PC-9 (cell line): ENCODE results near the gene RAB3B. TPM values are rescaled to one million over a fixed set of nuclear protein-coding genes. Genes with fewer than 3 reads are reported as not detected.
"Not testable (repeated sequence)": the region's sequence is repeated elsewhere in the genome, so short reads cannot be mapped to it uniquely, and the experiment has no call there.

Source experiments
- BruUV-seq: library from RNA; stranded (reverse); fragments of 400-500 nt; replicated peaks from 2 replicates; lab custom pipeline; 2021; lab: Mats Ljungman, UMichigan
- CTCF ChIA-PET: fragments of 300-600 bp; sonication (Branson Sonifier 250); formaldehyde crosslinking; loops from one replicate; lab custom pipeline; 2022; ENCODE audit warnings: antibody characterized with exemption; lab: Charles Lee
- POLR2A ChIA-PET: fragments of 300-600 bp; sonication (Branson Sonifier 250); formaldehyde crosslinking; loops from one replicate; lab custom pipeline; 2022; ENCODE audit warnings: antibody characterized with exemption; ENCODE audit not compliant: unreplicated experiment; lab: Charles Lee
- DNase-seq, 2 experiments: peaks; one replicate each; pipeline versions ENCODE4 v3.0.0 to v3.0.0-alpha.2; 2015 to 2022; ENCODE audit warnings: mixed read lengths in 1 of 2
- H2AFZ ChIP-seq: fragments of 200-600 bp; sonication (generic); 2 replicates; pipeline ENCODE4 v1.8.1; 2017; ENCODE audit warnings: antibody characterized with exemption
- H3F3A ChIP-seq: fragments of 200-600 bp; sonication (generic); 2 replicates; pipeline ENCODE4 v1.8.1; 2017; ENCODE audit warnings: antibody characterized with exemption, mild to moderate bottlenecking, low read depth; ENCODE audit not compliant: insufficient read depth
- H3K27ac ChIP-seq: fragments of 200-600 bp; sonication (generic); 2 replicates; pipeline ENCODE4 v1.6.1; 2016; ENCODE audit warnings: mixed run types
- H3K27me3 ChIP-seq: fragments of 200-600 bp; sonication (generic); 2 replicates; pipeline ENCODE4 v1.6.1; 2016; ENCODE audit warnings: low read depth, mixed run types; ENCODE audit not compliant: insufficient read depth
- H3K36me3 ChIP-seq: fragments of 200-600 bp; sonication (generic); 2 replicates; pipeline ENCODE4 v1.6.1; 2016; ENCODE audit warnings: low read depth, mixed run types
- H3K4me1 ChIP-seq: fragments of 200-600 bp; sonication (generic); replicated peaks from 2 replicates; pipeline ENCODE4 v1.6.1; 2016; ENCODE audit warnings: mixed run types; ENCODE audit not compliant: insufficient read depth
- H3K4me2 ChIP-seq: fragments of 200-600 bp; sonication (generic); 2 replicates; pipeline ENCODE4 v1.6.1; 2017; ENCODE audit warnings: mixed run types
- H3K4me3 ChIP-seq: fragments of 200-600 bp; sonication (generic); 2 replicates; pipeline ENCODE4 v1.6.1; 2016; ENCODE audit warnings: mixed run types
- H3K79me2 ChIP-seq: fragments of 200-600 bp; sonication (generic); 2 replicates; pipeline ENCODE4 v1.6.1; 2017; ENCODE audit warnings: low read depth, mixed run types
- H3K9me2 ChIP-seq: fragments of 200-600 bp; sonication (generic); 2 replicates; pipeline ENCODE4 v1.8.1; 2017; ENCODE audit warnings: mild to moderate bottlenecking; ENCODE audit not compliant: insufficient read depth
- H3K9me3 ChIP-seq: fragments of 200-600 bp; sonication (generic); 2 replicates; pipeline ENCODE4 v1.8.1; 2016; ENCODE audit warnings: low read depth; ENCODE audit not compliant: insufficient read depth
- H4K20me1 ChIP-seq: fragments of 200-600 bp; sonication (generic); 2 replicates; pipeline ENCODE4 v1.8.1; 2017; ENCODE audit not compliant: insufficient read depth
- CTCF ChIP-seq: fragments of 200-600 bp; sonication (generic); conservative IDR thresholded peaks from 2 replicates; pipeline ENCODE4 v1.6.1; 2017; ENCODE audit warnings: mixed run types, antibody characterized with exemption, mild to moderate bottlenecking, moderate library complexity
- EZH2 ChIP-seq: fragments of 200-600 bp; sonication (generic); IDR thresholded peaks from 2 replicates; pipeline ENCODE4 v1.8.0; 2017; ENCODE audit warnings: antibody characterized with exemption, low read depth
- intact Hi-C: fragments of 100-400 bp; cut with micrococcal nuclease; formaldehyde crosslinking; loops from one replicate; pipeline ENCODE4 v1.10.0; 2022; ENCODE audit not compliant: unreplicated experiment
- total RNA-seq: library from RNA; stranded (reverse); gene quantifications from 2 replicates; pipeline ENCODE4 v1.2.3, GENCODE V29; 2021

Gene RAB3B
- total RNA-seq, 1 experiment from 2014 or later, result 2.6 TPM

- H3K4me3 ChIP-seq, result no peak overlapping the region
- peaks cover 4% of the 10 kb centered on the region; the same call in 1 of the 2 replicates for H3F3A ChIP-seq
- no peaks in the 10 kb centered on the region for H3K79me2 ChIP-seq
- no TSS peak for BruUV-seq
- DNase-seq, result no peak
- no peak overlapping the region for H3K4me2 ChIP-seq
- CTCF ChIA-PET, result no interaction called here
- no peaks in the 10 kb centered on the region for H3K36me3 ChIP-seq
- no peak overlapping the region for H3K27ac ChIP-seq
- no peaks in the 10 kb centered on the region for H4K20me1 ChIP-seq
- no peaks in the 10 kb centered on the region for H3K9me2 ChIP-seq
- H2AFZ ChIP-seq, result no peak overlapping the region
- 0 out of 2 replicates have a peak, but pooled peaks cover 5% of the 10 kb centered on the region for H3K9me3 ChIP-seq
- intact Hi-C loops, result no loop called here
- peaks cover 5% of the 10 kb centered on the region for H3K4me1 ChIP-seq
- POLR2A ChIA-PET, result interaction anchor here (0.7 kb wide), 1 partner anchor 367 kb away, joined by 3 read pairs; no protein-coding TSS in a partner anchor
- TF ChIP-seq CTCF, result no peak
- TF ChIP-seq EZH2, result no peak
- no peaks in the 10 kb centered on the region for H3K27me3 ChIP-seq
Measured at GRCh38 chr1:51968632-51969031, 21.9 kb downstream of the RAB3B start.

GRCh38 chr1:51967213-51967791 lies 23.2 kb downstream of the RAB3B start:
- H3K9me3 ChIP-seq, H4K20me1 ChIP-seq, POLR2A ChIA-PET, H2AFZ ChIP-seq, H3K79me2 ChIP-seq, DNase-seq, H3F3A ChIP-seq, intact Hi-C loops, BruUV-seq, H3K27me3 ChIP-seq, H3K4me2 ChIP-seq, H3K27ac ChIP-seq, H3K36me3 ChIP-seq, H3K4me1 ChIP-seq, H3K4me3 ChIP-seq, H3K9me2 ChIP-seq, CTCF ChIA-PET: not testable (repeated sequence)

GRCh38 chr1:51966559-51966958 lies 23.9 kb downstream of the RAB3B start:
- no TSS peak for BruUV-seq
- no peaks in the 10 kb centered on the region for H4K20me1 ChIP-seq
- 0 out of 2 replicates have a peak, but pooled peaks cover 5% of the 10 kb centered on the region for H3K9me3 ChIP-seq
- no peak overlapping the region for H3K4me2 ChIP-seq
- H2AFZ ChIP-seq, result no peak overlapping the region
- CTCF ChIA-PET, result no interaction called here
- no peak overlapping the region for H3K27ac ChIP-seq
- H3K4me3 ChIP-seq, result no peak overlapping the region
- H3K79me2 ChIP-seq, result no peaks in the 10 kb centered on the region
- no peaks in the 10 kb centered on the region for H3K9me2 ChIP-seq
- H3K4me1 ChIP-seq, result no peaks in the 10 kb centered on the region; the same call in 1 of the 2 replicates
- H3F3A ChIP-seq, result no peaks in the 10 kb centered on the region
- no peaks in the 10 kb centered on the region for H3K36me3 ChIP-seq
- TF ChIP-seq CTCF (no peak), EZH2 (no peak)
- intact Hi-C loops, result no loop called here
- H3K27me3 ChIP-seq, result no peaks in the 10 kb centered on the region
- no peak for DNase-seq
- POLR2A ChIA-PET, result no interaction called here

- no peak for TF ChIP-seq EZH2
- Histone ChIP-seq H2AFZ (peak overlapping the region; percentile 63; the same call in 1 of the 2 replicates), H3K36me3 (no peaks in the 10 kb centered on the region), H3K9me2 (no peaks in the 10 kb centered on the region), H3F3A (no peaks in the 10 kb centered on the region), H4K20me1 (no peaks in the 10 kb centered on the region), H3K4me2 (no peak overlapping the region), H3K79me2 (no peaks in the 10 kb centered on the region), H3K27ac (no peak overlapping the region), H3K4me1 (no peaks in the 10 kb centered on the region; the same call in 1 of the 2 replicates), H3K4me3 (no peak overlapping the region), H3K9me3 (0 out of 2 replicates have a peak, but pooled peaks cover 5% of the 10 kb centered on the region), H3K27me3 (no peaks in the 10 kb centered on the region)
- ChIA-PET POLR2A (no interaction called here), CTCF (no interaction called here)
- no TSS peak for BruUV-seq
- DNase-seq, result no peak
- intact Hi-C loops, result no loop called here
Measured at GRCh38 chr1:51964309-51964696, 26.2 kb downstream of the RAB3B start.
